RWPE1 (cell line): ENCODE results near the gene CGNL1.

Experiments
- CTCF ChIA-PET: fragments of 350-600 bp; sonication (Branson Sonifier 250); formaldehyde crosslinking; extraction: SDS; loops from one replicate; lab custom pipeline; 2021; lab: Yijun Ruan, JAX
- POLR2A ChIA-PET: fragments of 400-600 bp; formaldehyde crosslinking; extraction: SDS; loops from one replicate; lab custom pipeline; 2020; ENCODE audit warnings: antibody characterized with exemption; ENCODE audit not compliant: low non-redundant PET; lab: Yijun Ruan, JAX
- DNase-seq: peaks from one replicate; pipeline ENCODE4 v3.0.0; 2012; ENCODE audit warnings: low spot score
- H3K27ac ChIP-seq: fragments of 450-650 bp; 2 replicates; pipeline ENCODE4 v1.5.1; 2017
- TF ChIP-seq, protein P1 (sequence below): fragments of 450-650 bp; conservative IDR thresholded peaks from 2 replicates; pipeline ENCODE4 v1.5.1; 2017; ENCODE audit warnings: low read depth, mild to moderate bottlenecking

The CGNL1 gene

GRCh38 chr15:57505056-57505715 lies 128.9 kb downstream of the CGNL1 start:
- TF ChIP-seq, protein P1, sequence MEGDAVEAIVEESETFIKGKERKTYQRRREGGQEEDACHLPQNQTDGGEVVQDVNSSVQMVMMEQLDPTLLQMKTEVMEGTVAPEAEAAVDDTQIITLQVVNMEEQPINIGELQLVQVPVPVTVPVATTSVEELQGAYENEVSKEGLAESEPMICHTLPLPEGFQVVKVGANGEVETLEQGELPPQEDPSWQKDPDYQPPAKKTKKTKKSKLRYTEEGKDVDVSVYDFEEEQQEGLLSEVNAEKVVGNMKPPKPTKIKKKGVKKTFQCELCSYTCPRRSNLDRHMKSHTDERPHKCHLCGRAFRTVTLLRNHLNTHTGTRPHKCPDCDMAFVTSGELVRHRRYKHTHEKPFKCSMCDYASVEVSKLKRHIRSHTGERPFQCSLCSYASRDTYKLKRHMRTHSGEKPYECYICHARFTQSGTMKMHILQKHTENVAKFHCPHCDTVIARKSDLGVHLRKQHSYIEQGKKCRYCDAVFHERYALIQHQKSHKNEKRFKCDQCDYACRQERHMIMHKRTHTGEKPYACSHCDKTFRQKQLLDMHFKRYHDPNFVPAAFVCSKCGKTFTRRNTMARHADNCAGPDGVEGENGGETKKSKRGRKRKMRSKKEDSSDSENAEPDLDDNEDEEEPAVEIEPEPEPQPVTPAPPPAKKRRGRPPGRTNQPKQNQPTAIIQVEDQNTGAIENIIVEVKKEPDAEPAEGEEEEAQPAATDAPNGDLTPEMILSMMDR, result no peak
- POLR2A ChIA-PET, result interaction anchor here (1.5 kb wide), 1 partner anchor 19 kb away, joined by 3 read pairs; no protein-coding TSS in a partner anchor
- peak; percentile 73 for DNase-seq
- peak overlapping the region; percentile 79 for H3K27ac ChIP-seq
- CTCF ChIA-PET, result interaction anchor here (1.2 kb wide), 1 partner anchor 22 kb away, joined by 3 read pairs; no protein-coding TSS in a partner anchor

DNA sequence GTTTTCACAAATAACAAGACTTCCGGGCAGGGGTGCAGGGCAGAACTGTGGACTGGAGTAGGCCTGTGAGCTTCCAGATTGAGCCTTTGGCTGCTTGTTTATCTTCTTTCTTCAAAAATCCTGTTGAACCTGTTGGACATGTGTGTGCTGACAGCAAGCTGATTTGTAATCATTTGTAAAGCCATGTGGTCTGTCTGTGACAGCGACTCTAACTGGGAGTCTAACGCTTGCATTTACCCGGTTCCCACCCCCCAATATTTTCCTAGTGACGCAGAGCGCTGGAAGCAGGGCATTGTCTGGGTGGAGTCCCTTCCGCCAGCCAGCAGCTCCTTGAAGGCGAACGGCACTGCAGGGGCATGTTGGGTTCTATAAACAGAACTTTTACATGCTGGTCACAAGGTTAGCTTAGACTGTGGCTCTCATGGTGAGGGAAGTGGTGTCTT lies 129.7 kb downstream of the CGNL1 start:
- H3K27ac ChIP-seq, result peak overlapping the region; percentile 79
- POLR2A ChIA-PET, result interaction anchor here (1.5 kb wide), 1 partner anchor 20 kb away, joined by 3 read pairs; no protein-coding TSS in a partner anchor
- CTCF ChIA-PET, result interaction anchor here (0.5 to 0.7 kb wide), 4 partner anchors 15 to 1598 kb away, joined by 3 to 4 read pairs (median 4); no protein-coding TSS in a partner anchor
- peak; percentile 84 for DNase-seq
- TF ChIP-seq, protein P1, result no peak

DNA sequence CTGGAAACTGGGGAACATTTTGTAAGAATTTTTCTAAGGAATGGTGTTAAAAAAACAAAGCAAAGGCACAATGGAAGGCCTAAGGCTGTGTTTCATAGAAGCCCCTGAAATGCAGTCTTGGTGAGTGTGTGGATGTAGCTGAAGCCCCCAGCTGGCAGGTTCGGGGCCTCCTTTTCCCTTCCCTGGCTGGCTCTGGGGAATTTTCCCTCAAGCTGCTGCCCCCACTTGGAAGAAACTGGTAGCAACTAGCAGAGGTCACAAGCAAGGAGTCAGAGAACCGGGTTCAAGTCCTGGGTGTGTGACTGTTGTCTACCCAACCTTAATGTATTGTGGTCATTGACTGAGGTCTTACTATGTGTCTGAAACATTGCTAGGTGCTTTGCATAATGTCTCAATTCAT lies 130.1 kb downstream of the CGNL1 start:
- no peak for DNase-seq
- peak overlapping the region; percentile 79 for H3K27ac ChIP-seq
- TF ChIP-seq, protein P1, result no peak
- ChIA-PET POLR2A (interaction anchor here (1.5 kb wide), 1 partner anchor 21 kb away, joined by 3 read pairs; no protein-coding TSS in a partner anchor), CTCF (interaction anchor here (0.5 to 0.7 kb wide), 4 partner anchors 15 to 1599 kb away, joined by 3 to 4 read pairs (median 4); no protein-coding TSS in a partner anchor)

- ChIA-PET POLR2A (no interaction called here), CTCF (no interaction called here)
- DNase-seq, result no peak
- H3K27ac ChIP-seq, result no peak overlapping the region
- TF ChIP-seq, protein P1, result no peak
These were observed 130.8 kb downstream of the CGNL1 start for GRCh38 chr15:57507111-57507510.

DNA sequence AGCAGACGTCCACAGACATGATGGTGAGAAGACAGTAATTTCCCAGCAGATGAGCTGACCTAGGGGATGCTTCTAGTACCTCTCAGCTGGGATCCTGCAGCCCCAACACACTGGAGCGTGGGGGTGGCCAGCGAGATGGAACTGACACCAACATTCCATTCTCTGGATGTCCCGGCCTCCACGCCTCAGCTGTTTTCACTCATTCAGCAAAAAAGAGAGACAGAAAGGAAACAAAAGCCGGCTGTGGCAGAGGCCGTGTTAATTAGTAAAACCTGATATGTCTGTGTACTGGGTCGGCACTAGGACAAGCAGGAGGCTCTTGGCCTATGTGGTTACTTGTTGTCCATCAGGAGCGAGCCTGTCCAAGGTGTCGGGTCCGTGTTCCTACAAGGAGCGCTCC lies 132.8 kb downstream of the CGNL1 start:
- POLR2A ChIA-PET, result no interaction called here
- DNase-seq, result no peak
- CTCF ChIA-PET, result interaction anchor here (0.6 to 0.7 kb wide), 4 partner anchors 44 to 196 kb away, joined by 3 to 4 read pairs (median 3); no protein-coding TSS in a partner anchor

DNA sequence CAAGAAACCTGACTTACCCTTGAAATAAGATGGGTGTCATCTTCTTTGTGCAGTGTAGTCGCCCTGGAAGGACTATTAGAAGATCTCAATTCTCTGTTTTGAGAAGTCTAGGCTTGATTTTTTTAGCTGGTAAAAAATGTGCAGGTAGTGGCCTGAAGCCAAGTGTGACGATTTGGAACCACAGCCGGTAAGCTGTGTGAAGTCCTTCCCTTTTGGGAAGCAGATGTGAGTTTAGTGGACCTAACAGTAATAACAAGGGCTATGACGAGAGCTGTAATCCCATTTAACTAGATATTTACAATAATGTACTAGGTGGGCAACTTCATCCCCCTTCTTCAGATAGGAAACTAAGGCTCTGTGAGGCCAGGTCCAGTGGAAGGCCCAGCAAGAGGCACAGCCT lies 133.7 kb downstream of the CGNL1 start:
- H3K27ac ChIP-seq, result no peak overlapping the region
- no peak for DNase-seq
- ChIA-PET POLR2A (no interaction called here), CTCF (interaction anchor here (0.5 to 0.7 kb wide), 2 partner anchors 93 to 136 kb away, joined by 3 to 5 read pairs; no protein-coding TSS in a partner anchor)
- TF ChIP-seq, protein P1, result no peak

More for the DNA sequence above, 132.8 kb downstream of the CGNL1 start:
- no peak overlapping the region for H3K27ac ChIP-seq
- TF ChIP-seq, protein P1, result no peak
